Activated naive CD8-positive, alpha-beta T cell treated with anti-CD3 and anti-CD28 coated beads, Interleukin-2, amount 50 U/mL, for 16 hours (primary cell): Measurements from ENCODE around the gene CLCA4.
"Not testable (repeated sequence)": the region's sequence is repeated elsewhere in the genome, so short reads cannot be mapped to it uniquely, and the experiment has no call there.

Source experiments
- DNase-seq: peaks from one replicate; pipeline ENCODE4 v3.0.0-alpha.2; 2020; ENCODE audit warnings: low read depth, low spot score

The CLCA4 gene

DNA sequence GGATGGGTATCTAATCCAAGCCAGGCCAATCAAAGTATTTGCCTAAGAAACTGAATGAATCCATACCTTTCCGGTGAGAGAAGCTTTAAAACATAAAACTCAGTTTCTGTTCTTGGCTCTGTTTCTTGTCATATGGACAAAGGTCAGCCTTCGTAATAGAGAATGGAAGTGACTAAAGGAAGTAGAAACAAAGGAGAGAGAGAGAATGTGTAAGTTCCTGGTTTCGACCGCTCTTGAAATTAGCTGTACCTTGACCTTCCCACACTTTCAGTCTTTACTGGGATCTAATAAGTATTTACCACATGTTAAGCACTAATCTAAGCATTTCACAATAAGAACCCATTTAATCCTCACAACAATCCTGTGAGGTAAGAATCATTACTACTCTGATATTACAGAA, 19.6 kb upstream of the CLCA4 start:
- DNase-seq, result no peak

- no peak for DNase-seq
Observed at GRCh38 chr1:86530211-86530845, 16.6 kb upstream of the CLCA4 start.

DNA sequence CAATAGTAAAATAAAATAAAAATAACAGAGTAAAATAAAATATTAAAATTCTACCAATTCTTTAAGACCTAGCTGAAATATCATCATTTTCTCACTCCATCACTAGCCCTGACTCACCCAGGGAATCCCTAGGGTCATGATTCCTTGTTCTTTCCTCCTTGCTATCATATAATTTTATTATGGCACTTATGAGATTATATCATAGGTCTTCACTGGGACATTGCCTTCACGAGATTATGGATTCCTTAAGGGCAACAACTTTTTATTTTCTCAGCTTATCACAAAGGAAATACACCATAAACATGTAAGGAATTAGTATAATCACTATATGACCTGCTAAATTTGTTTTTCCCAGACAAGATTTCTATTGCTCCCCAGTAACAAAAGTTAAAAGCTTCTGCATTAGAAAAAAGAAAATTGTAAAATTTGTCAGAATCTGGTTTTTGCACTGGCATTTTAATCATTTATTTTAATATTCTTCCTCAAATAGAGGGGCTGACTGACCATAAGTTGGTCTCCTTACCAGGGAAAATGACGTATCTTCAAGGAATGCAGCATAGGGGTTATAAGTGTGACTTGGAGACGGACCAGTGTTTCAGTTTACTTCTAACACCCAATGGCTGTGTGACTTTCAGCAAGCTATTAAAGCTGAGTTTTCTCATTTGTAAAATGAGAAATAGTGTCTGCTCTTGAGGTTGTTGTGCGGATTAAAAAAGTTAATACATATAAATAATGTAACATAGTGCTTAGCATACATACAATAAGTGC, 8.8 kb upstream of the CLCA4 start:
- DNase-seq, result no peak

DNA sequence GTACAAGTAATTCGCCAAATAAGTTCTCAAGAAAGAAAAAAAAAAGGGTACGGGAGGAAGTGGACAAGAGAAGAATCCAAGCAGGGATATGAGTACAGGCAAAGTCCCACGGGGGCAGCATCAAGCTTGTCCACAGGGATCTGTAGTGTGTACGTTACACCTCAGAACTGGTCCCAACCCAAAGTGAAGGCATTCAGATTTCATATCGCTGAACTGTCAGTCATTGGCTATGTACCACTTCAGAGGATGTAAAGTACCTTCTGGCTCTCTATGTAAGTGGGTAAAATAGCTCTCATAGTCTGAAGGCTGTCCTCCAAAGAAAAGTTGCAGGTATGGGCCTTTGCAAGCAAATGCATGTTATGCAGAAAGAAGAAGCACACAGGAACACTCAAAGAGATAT, 8.1 kb upstream of the CLCA4 start:
- no peak for DNase-seq

- DNase-seq, result no peak
Observed at GRCh38 chr1:86541859-86542258, 5.0 kb upstream of the CLCA4 start.

GRCh38 chr1:86542631-86543030, 4.2 kb upstream of the CLCA4 start:
- no peak for DNase-seq

- no peak for DNase-seq
Observed at GRCh38 chr1:86548839-86549238, 2.0 kb downstream of the CLCA4 start.

DNA sequence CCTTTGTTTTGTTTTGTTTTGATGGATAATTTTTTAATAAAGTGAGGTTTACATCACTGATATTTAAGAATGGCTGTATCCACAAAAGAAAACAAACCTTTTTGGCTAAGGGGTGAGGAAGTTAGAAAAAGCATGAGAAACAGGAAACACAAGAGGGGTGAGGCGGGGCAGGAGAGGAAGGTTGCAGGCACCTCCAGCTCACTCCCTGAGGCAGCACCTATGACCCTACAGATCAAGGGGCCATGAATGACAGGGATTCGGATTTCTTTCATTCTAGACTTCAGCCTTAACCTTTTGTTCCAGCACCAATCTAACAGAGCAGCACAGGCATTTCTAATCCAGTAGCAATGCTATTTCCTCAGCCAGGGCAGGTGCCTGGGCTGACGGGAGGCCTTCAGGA, 4.4 kb downstream of the CLCA4 start:
- no peak for DNase-seq

DNA sequence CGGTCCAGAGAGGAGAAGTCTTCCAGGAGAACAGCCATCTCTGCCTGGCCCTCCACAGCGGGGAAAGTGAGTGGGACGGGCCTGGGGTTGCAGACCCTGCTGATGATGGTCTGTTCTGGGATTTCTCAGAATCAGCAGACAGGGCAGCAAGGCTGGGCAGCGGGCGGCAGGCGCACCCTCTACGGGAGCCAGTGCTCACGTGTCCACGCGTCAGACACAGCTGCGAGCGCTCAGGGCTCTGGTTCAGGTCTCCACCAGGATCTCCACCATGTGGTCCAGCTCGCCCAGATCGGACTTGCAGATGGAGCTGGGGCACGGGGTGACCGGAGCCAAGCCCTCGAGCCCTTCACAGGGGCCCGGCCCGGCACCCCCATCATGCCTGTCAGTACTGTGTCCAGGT, 5.5 kb downstream of the CLCA4 start:
- DNase-seq, result no peak

- no peak for DNase-seq
Observed at GRCh38 chr1:86557739-86558138, 10.9 kb downstream of the CLCA4 start.

DNA sequence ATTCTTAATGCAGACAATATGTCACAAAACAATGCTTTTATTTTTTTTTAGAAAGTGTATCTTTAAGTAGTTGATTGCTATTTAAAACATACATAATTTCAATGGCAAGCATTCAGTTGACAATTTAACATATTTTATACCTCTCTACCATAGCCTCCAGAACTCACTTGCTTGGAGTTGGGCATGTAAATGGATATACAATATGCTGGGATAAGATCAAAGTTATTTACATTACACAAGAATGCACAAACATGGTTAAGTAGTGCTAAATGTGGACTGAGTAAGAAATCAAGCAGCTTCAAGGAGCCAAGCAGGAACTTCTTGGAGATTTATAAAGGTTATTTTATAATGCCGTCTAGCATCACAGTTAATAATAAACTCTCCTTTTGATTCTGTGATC, 17.0 kb downstream of the CLCA4 start:
- no peak for DNase-seq

- no peak for DNase-seq
Observed at GRCh38 chr1:86567341-86567740, 20.5 kb downstream of the CLCA4 start.

DNA sequence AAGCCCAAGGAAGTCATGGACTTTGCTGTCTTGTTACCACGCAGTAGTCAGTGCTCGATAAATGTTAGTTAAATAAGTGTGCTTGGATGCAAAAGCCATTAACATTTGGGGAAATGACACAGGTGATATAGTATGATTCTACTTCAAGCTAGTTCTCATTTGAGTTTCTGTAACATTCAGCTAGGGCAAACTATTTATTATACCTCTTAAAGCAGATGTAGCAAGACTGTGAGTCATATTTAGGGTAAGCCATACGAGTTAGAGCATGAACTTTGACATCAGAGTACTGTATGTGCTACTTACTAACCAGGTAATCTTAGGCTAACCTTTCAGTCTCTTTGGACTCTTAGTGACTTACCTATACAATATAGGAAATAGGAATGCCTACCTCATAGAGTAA, 21.0 kb downstream of the CLCA4 start:
- no peak for DNase-seq

- no peak for DNase-seq
Observed at GRCh38 chr1:86573763-86574484, 27.0 kb downstream of the CLCA4 start.

DNA sequence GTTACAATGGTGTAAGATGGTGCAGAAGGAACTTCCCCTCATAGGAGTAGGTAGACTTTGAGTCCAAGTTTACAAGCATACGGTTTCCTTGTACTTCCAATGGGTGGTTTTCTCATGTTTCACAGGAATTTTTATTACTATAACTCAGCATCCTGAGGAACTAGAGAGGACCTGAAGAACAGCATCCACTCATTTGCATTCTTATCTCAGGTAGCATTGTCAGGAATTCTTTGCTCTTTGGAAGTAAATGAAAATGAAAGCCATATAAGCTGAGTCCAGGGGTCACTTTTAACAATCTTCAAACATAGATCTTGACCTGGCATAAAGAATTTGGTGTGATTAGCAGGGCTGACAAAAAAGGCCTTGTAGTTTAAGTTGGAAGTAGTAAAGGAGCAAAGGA, 34.4 kb downstream of the CLCA4 start:
- no peak for DNase-seq

DNA sequence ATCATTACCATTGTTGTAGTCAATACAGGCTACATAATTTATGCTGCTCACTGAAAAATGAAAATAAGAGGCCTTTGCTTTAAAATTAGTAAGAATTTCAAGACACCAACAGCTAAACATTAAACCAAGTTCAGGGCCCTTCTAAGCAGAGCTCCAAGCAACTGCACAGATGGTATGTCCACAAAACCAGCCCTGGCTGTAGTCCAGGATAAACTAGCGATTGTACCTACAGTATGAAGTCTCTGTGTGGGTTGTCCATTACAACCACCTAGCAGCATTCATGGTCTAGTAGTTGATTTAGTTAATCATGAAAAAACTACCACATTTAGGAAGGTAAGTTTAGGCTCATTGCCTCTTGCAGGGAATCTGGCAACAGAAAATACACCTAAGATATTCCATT, 35.3 kb downstream of the CLCA4 start:
- DNase-seq, result no peak

- no peak for DNase-seq
Observed at GRCh38 chr1:86583032-86583431, 36.2 kb downstream of the CLCA4 start.

DNA sequence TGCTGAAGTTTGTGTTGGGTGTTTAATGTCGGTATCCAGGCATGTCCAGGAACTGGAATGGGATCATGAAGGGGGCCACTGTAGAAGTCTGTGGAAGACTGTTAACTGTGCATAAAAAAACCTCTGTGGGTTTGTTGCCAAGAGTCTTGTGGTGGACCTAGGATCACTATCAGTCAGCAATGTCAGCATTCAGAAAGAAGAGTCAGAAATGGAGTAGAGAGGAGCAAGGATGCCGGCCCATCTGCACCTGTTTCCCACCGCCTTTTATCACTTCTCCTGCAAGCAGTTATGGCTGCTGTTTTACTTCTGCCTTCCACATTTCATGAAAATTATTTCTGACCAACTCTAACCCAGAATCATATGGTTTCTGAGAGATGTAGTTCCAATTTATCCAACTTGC, 36.7 kb downstream of the CLCA4 start:
- DNase-seq, result no peak

- no peak for DNase-seq
Observed at GRCh38 chr1:86594284-86594770, 47.4 kb downstream of the CLCA4 start.

DNA sequence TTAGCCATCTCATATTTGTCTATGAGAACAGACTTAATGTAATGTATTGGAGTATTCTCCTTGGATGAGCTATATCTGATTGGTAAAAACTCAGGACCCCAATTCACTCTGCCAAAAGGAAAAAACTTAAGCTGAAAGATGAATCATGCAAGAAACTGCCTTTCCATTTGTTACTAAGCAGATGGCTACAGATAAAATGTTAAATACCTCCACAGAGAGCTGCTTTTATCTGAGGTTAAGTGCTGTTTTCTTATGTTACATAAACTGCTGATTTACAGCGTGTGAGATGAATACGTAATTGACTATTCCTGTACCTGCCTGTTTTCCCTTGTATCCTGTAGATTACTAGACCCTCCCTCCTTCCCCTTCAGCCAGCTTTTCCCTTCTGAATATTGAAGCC, 49.3 kb downstream of the CLCA4 start:
- DNase-seq, result no peak

DNA sequence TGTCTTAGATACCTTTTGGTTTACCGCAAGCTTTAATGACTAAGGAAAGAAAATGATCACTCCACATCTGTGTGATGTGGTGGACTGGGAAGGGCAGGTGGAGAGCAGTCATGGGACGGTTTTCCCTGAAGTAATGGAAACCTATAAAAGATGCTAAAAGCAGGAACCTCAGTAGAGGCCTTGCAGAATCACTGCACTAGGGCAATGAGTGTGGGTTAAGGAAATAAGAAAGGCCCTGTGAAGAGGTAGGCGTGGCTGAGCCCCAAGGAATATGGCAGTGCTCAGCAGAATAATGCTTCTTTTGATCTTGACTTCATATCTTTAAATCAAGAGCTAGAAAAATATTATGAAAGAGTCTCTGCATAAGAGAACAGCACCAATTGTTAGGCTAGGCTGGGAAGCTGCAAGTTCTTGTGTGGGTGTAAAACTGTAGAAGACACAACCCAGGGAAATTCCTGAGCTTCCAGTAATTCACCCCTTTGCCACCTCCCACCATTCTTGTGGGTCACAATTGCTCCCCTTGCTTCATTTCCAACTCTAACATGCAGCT, 49.9 kb downstream of the CLCA4 start:
- DNase-seq, result no peak

DNA sequence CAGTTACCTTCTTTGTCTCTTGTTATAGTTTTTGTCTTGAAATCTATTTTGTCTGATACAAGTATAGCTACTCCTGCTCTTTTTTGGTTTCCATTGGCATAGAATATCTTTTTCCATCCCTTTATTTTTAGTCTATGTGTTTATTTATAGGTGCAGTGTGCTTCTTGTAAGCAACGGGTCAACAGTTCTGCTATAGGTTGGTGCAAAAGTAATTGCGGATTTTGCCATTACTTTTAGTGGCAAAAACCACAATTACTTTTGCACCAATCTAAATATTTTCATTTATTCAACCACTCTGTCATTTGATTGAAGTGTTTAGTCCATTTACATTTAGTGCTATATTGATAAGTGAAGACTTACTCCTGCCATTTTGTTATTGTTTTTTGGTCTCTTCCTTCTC, 59.2 kb downstream of the CLCA4 start:
- DNase-seq, result not testable (repeated sequence)
